ENCODE data around the gene PASK.

Gene PASK

GRCh38 chr2:241194811-241195210, 45.5 kb upstream of the PASK start:
- DNase-seq (ENCODE audit: low spot score) (no peak), ATAC-seq (ENCODE audit: low read depth) (no peak)
- no peak overlapping the region for H3K27ac ChIP-seq (ENCODE audit: poor library complexity, severe bottlenecking)
- no peaks in the 10 kb centered on the region for H3K9me3 ChIP-seq (ENCODE audit: severe bottlenecking)
- no peaks in the 10 kb centered on the region for H3K27me3 ChIP-seq (ENCODE audit: insufficient read depth, poor library complexity, severe bottlenecking)
- TF ChIP-seq CTCF (IDR thresholded peaks at IDR 0.05; ENCODE audit: poor library complexity, severe bottlenecking) = no peak
- H3K4me3 ChIP-seq (ENCODE audit: severe bottlenecking) = no peak overlapping the region
- H3K4me1 ChIP-seq (ENCODE audit: insufficient read depth, poor library complexity, severe bottlenecking) = no peaks in the 10 kb centered on the region
- no peaks in the 10 kb centered on the region for H3K36me3 ChIP-seq (ENCODE audit: low read depth)

- no peak for ATAC-seq (ENCODE audit: low read depth)
- Histone ChIP-seq H3K4me1 (ENCODE audit: insufficient read depth, poor library complexity, severe bottlenecking) (no peaks in the 10 kb centered on the region), H3K4me3 (ENCODE audit: severe bottlenecking) (no peak overlapping the region), H3K36me3 (ENCODE audit: low read depth) (no peaks in the 10 kb centered on the region), H3K27ac (ENCODE audit: poor library complexity, severe bottlenecking) (no peak overlapping the region), H3K9me3 (ENCODE audit: severe bottlenecking) (no peaks in the 10 kb centered on the region), H3K27me3 (ENCODE audit: insufficient read depth, poor library complexity, severe bottlenecking) (no peaks in the 10 kb centered on the region)
- TF ChIP-seq CTCF (IDR thresholded peaks at IDR 0.05; ENCODE audit: poor library complexity, severe bottlenecking) = no peak
- no peak for DNase-seq (ENCODE audit: low spot score)
These were observed 44.0 kb upstream of the PASK start for GRCh38 chr2:241193271-241193670.

- peak; percentile 44 for DNase-seq (ENCODE audit: low spot score)
- TF ChIP-seq CTCF (IDR thresholded peaks at IDR 0.05; ENCODE audit: poor library complexity, severe bottlenecking) = no peak
- Histone ChIP-seq H3K27ac (ENCODE audit: poor library complexity, severe bottlenecking) (no peak overlapping the region), H3K36me3 (ENCODE audit: low read depth) (no peaks in the 10 kb centered on the region), H3K9me3 (ENCODE audit: severe bottlenecking) (no peaks in the 10 kb centered on the region), H3K4me1 (ENCODE audit: insufficient read depth, poor library complexity, severe bottlenecking) (no peaks in the 10 kb centered on the region), H3K4me3 (ENCODE audit: severe bottlenecking) (no peak overlapping the region), H3K27me3 (ENCODE audit: insufficient read depth, poor library complexity, severe bottlenecking) (no peaks in the 10 kb centered on the region)
- ATAC-seq (ENCODE audit: low read depth) = no peak
These were observed 41.8 kb upstream of the PASK start for GRCh38 chr2:241191081-241191480.

- Histone ChIP-seq H3K4me3 (ENCODE audit: severe bottlenecking) (no peak overlapping the region), H3K4me1 (ENCODE audit: insufficient read depth, poor library complexity, severe bottlenecking) (no peaks in the 10 kb centered on the region), H3K36me3 (ENCODE audit: low read depth) (no peaks in the 10 kb centered on the region), H3K27me3 (ENCODE audit: insufficient read depth, poor library complexity, severe bottlenecking) (no peaks in the 10 kb centered on the region), H3K27ac (ENCODE audit: poor library complexity, severe bottlenecking) (no peak overlapping the region), H3K9me3 (ENCODE audit: severe bottlenecking) (no peaks in the 10 kb centered on the region)
- no peak for TF ChIP-seq CTCF (IDR thresholded peaks at IDR 0.05; ENCODE audit: poor library complexity, severe bottlenecking)
- peak; percentile 51 for DNase-seq (ENCODE audit: low spot score)
- no peak for ATAC-seq (ENCODE audit: low read depth)
These were observed 41.2 kb upstream of the PASK start for GRCh38 chr2:241190291-241190981.

- Histone ChIP-seq H3K4me3 (ENCODE audit: severe bottlenecking) (no peak overlapping the region), H3K27me3 (ENCODE audit: insufficient read depth, poor library complexity, severe bottlenecking) (no peaks in the 10 kb centered on the region), H3K36me3 (ENCODE audit: low read depth) (no peaks in the 10 kb centered on the region), H3K4me1 (ENCODE audit: insufficient read depth, poor library complexity, severe bottlenecking) (no peaks in the 10 kb centered on the region), H3K27ac (ENCODE audit: poor library complexity, severe bottlenecking) (no peak overlapping the region), H3K9me3 (ENCODE audit: severe bottlenecking) (no peaks in the 10 kb centered on the region)
- ATAC-seq (ENCODE audit: low read depth) (no peak), DNase-seq (ENCODE audit: low spot score) (peak; percentile 57)
- TF ChIP-seq CTCF (IDR thresholded peaks at IDR 0.05; ENCODE audit: poor library complexity, severe bottlenecking) = no peak
These were observed 40.6 kb upstream of the PASK start for GRCh38 chr2:241189856-241190201.
